Measurements from ENCODE around the gene APOBEC2. TPM values are rescaled to one million over a fixed set of nuclear protein-coding genes. Genes with fewer than 3 reads are reported as not detected.
A peak's percentile ranks its signal among the peaks of the same experiment; 100 is the strongest.

Gene APOBEC2
- total and polyA plus RNA-seq, 2 of the 13 experiments (the other 11 are each of a cell fraction or from before 2014, with no cell fraction given): 0.09 TPM; not detected in 1

DNA sequence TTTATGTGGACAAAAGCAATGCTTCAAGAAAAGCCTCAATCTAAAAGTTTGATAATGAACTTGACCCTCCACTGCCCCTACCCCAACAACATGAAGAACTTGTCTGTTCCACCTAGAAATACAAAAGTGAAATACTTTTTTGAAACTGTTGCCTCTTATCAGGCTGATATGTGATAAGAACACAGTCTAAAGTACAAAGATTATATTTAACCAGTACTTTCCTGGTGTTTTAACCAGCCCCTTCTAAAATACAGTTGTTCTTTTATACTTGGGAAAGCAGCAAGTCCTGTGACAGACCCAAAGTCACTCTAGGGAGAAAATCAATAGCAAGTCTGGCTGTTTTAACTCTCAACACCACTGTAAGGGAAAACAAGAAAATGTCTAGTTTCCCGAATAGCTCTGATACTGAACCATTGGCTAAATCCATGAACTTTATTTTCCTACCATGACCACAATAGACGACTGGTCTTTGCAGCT, 12.6 kb downstream of the APOBEC2 start (continued):
- TF ChIP-seq, protein P1, sequence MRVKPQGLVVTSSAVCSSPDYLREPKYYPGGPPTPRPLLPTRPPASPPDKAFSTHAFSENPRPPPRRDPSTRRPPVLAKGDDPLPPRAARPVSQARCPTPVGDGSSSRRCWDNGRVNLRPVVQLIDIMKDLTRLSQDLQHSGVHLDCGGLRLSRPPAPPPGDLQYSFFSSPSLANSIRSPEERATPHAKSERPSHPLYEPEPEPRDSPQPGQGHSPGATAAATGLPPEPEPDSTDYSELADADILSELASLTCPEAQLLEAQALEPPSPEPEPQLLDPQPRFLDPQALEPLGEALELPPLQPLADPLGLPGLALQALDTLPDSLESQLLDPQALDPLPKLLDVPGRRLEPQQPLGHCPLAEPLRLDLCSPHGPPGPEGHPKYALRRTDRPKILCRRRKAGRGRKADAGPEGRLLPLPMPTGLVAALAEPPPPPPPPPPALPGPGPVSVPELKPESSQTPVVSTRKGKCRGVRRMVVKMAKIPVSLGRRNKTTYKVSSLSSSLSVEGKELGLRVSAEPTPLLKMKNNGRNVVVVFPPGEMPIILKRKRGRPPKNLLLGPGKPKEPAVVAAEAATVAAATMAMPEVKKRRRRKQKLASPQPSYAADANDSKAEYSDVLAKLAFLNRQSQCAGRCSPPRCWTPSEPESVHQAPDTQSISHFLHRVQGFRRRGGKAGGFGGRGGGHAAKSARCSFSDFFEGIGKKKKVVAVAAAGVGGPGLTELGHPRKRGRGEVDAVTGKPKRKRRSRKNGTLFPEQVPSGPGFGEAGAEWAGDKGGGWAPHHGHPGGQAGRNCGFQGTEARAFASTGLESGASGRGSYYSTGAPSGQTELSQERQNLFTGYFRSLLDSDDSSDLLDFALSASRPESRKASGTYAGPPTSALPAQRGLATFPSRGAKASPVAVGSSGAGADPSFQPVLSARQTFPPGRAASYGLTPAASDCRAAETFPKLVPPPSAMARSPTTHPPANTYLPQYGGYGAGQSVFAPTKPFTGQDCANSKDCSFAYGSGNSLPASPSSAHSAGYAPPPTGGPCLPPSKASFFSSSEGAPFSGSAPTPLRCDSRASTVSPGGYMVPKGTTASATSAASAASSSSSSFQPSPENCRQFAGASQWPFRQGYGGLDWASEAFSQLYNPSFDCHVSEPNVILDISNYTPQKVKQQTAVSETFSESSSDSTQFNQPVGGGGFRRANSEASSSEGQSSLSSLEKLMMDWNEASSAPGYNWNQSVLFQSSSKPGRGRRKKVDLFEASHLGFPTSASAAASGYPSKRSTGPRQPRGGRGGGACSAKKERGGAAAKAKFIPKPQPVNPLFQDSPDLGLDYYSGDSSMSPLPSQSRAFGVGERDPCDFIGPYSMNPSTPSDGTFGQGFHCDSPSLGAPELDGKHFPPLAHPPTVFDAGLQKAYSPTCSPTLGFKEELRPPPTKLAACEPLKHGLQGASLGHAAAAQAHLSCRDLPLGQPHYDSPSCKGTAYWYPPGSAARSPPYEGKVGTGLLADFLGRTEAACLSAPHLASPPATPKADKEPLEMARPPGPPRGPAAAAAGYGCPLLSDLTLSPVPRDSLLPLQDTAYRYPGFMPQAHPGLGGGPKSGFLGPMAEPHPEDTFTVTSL (CRISPR knock-in tag; IDR thresholded peaks at IDR 0.05; ENCODE audit: borderline replicate concordance): peak; percentile 79; the same call in 1 of the 2 replicates
- TF ChIP-seq ZNF619 (CRISPR knock-in tag; IDR thresholded peaks at IDR 0.05) (no peak), TSC22D2 (CRISPR knock-in tag; IDR thresholded peaks at IDR 0.05; ENCODE audit: borderline replicate concordance) (no peak; the same call in 1 of the 2 replicates), MBD4 (IDR thresholded peaks at IDR 0.05; ENCODE audit: borderline replicate concordance, low read length) (peak; percentile 90), HNF4G (IDR thresholded peaks at IDR 0.05; ENCODE audit: borderline replicate concordance, low read depth, low read length) (peak; percentile 91), HNF4G (CRISPR knock-in tag; IDR thresholded peaks at IDR 0.05; ENCODE audit: borderline replicate concordance, low read depth) (no peak; the same call in 1 of the 2 replicates)
- TF ChIP-seq, protein P2, sequence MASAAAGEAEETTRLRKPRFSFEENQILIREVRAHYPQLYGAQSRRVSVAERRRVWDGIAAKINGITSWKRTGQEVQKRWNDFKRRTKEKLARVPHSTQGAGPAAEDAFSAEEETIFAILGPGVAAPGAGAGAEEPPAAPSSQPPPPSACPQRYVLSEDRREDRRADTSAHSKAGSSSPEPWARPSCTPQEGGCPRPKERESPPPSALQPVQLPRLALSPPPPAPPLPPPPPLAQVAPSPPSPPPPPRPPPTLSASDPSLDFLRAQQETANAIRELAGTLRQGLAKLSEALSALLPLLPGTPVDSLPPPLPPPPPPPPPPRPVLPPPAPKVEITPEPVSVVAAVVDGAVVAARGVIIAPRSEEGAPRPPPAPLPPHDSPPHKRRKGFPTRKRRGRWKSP (CRISPR knock-in tag; IDR thresholded peaks at IDR 0.05): no peak
- TF ChIP-seq, protein P3, sequence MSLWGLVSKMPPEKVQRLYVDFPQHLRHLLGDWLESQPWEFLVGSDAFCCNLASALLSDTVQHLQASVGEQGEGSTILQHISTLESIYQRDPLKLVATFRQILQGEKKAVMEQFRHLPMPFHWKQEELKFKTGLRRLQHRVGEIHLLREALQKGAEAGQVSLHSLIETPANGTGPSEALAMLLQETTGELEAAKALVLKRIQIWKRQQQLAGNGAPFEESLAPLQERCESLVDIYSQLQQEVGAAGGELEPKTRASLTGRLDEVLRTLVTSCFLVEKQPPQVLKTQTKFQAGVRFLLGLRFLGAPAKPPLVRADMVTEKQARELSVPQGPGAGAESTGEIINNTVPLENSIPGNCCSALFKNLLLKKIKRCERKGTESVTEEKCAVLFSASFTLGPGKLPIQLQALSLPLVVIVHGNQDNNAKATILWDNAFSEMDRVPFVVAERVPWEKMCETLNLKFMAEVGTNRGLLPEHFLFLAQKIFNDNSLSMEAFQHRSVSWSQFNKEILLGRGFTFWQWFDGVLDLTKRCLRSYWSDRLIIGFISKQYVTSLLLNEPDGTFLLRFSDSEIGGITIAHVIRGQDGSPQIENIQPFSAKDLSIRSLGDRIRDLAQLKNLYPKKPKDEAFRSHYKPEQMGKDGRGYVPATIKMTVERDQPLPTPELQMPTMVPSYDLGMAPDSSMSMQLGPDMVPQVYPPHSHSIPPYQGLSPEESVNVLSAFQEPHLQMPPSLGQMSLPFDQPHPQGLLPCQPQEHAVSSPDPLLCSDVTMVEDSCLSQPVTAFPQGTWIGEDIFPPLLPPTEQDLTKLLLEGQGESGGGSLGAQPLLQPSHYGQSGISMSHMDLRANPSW (CRISPR knock-in tag; IDR thresholded peaks at IDR 0.05; ENCODE audit: borderline replicate concordance): no peak
- TF ChIP-seq, protein P4, sequence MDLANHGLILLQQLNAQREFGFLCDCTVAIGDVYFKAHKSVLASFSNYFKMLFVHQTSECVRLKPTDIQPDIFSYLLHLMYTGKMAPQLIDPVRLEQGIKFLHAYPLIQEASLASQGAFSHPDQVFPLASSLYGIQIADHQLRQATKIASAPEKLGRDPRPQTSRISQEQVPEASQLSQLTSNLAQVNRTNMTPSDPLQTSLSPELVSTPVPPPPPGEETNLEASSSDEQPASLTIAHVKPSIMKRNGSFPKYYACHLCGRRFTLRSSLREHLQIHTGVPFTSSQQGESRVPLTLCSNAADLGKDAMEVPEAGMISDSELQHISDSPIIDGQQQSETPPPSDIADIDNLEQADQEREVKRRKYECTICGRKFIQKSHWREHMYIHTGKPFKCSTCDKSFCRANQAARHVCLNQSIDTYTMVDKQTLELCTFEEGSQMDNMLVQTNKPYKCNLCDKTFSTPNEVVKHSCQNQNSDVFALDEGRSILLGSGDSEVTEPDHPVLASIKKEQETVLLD (CRISPR knock-in tag; IDR thresholded peaks at IDR 0.05; ENCODE audit: low read depth): 0 out of 2 replicates have a peak, but pooled peaks have one; percentile 37
- TF ChIP-seq, protein P5, sequence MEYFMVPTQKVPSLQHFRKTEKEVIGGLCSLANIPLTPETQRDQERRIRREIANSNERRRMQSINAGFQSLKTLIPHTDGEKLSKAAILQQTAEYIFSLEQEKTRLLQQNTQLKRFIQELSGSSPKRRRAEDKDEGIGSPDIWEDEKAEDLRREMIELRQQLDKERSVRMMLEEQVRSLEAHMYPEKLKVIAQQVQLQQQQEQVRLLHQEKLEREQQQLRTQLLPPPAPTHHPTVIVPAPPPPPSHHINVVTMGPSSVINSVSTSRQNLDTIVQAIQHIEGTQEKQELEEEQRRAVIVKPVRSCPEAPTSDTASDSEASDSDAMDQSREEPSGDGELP (IDR thresholded peaks at IDR 0.05; ENCODE audit: borderline replicate concordance, low read depth): no peak
- TF ChIP-seq, protein P6, sequence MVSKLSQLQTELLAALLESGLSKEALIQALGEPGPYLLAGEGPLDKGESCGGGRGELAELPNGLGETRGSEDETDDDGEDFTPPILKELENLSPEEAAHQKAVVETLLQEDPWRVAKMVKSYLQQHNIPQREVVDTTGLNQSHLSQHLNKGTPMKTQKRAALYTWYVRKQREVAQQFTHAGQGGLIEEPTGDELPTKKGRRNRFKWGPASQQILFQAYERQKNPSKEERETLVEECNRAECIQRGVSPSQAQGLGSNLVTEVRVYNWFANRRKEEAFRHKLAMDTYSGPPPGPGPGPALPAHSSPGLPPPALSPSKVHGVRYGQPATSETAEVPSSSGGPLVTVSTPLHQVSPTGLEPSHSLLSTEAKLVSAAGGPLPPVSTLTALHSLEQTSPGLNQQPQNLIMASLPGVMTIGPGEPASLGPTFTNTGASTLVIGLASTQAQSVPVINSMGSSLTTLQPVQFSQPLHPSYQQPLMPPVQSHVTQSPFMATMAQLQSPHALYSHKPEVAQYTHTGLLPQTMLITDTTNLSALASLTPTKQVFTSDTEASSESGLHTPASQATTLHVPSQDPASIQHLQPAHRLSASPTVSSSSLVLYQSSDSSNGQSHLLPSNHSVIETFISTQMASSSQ (IDR thresholded peaks at IDR 0.05; ENCODE audit: low read depth): peak; percentile 59; the same call in 1 of the 2 replicates
- TF ChIP-seq, protein P6 (CRISPR knock-in tag; IDR thresholded peaks at IDR 0.05; ENCODE audit: borderline replicate concordance): peak; percentile 79; the same call in 1 of the 2 replicates
